Endothelial cell of umbilical vein (primary cell): ENCODE data around the gene SPAG17. TPM values are rescaled to one million over a fixed set of nuclear protein-coding genes. Genes with fewer than 3 reads are reported as not detected.

Experiments used
- BruUV-seq: library from RNA; stranded (reverse); fragments of 400-500 nt; replicated peaks from 2 replicates; lab custom pipeline; 2021; lab: Mats Ljungman, UMichigan
- CTCF ChIA-PET: fragments of 300-600, 350-600 bp; sonication (Branson Sonifier 250); formaldehyde crosslinking; loops from one replicate; lab custom pipeline; 2021; ENCODE audit warnings: antibody characterized with exemption, inconsistent platforms; lab: Charles Lee
- POLR2A ChIA-PET: fragments of 300-600, 350-600 bp; sonication (Branson Sonifier 250); formaldehyde crosslinking; loops from one replicate; lab custom pipeline; 2021; ENCODE audit warnings: antibody characterized with exemption, inconsistent platforms; lab: Charles Lee
- DNase-seq: peaks from one replicate; pipeline ENCODE4 v3.0.0-alpha.2; 2011; ENCODE audit warnings: low read depth, low spot score
- FAIRE-seq: peaks from 2 replicates; lab custom pipeline; 2011; peaks lifted over from hg19 to GRCh38; lab: Jason Lieb, UNC
- H2AFZ ChIP-seq: 2 replicates; pipeline ENCODE4 v1.6.0; 2012; ENCODE audit warnings: low read depth, low read length, control low read depth, inconsistent platforms
- H3K27ac ChIP-seq: 2 replicates; pipeline ENCODE4 v1.5.1; 2011; ENCODE audit warnings: low read depth, mild to moderate bottlenecking, control low read depth, low read length, moderate library complexity; ENCODE audit not compliant: insufficient read depth
- H3K27me3 ChIP-seq, 2 experiments: 2 replicates each; pipeline versions ENCODE4 v1.6.0 to v1.6.1; 2011; ENCODE audit warnings: low read length in 2 of 2, mixed read lengths in 1 of 2; ENCODE audit not compliant: control insufficient read depth in 2 of 2, insufficient read depth in 2 of 2
- H3K36me3 ChIP-seq, 2 experiments: 2 replicates in 1 of 2; 3 replicates in 1 of 2; pipeline ENCODE4 v1.5.1; 2011; ENCODE audit warnings: low read length in 2 of 2, mild to moderate bottlenecking in 1 of 2, moderate library complexity in 1 of 2; ENCODE audit not compliant: control insufficient read depth in 2 of 2, insufficient read depth in 2 of 2; ENCODE audit errors: extremely low read depth in 1 of 2
- H3K4me1 ChIP-seq: 3 replicates; pipeline ENCODE4 v1.5.1; 2011; ENCODE audit warnings: mild to moderate bottlenecking, low read length; ENCODE audit not compliant: control insufficient read depth, insufficient read depth; ENCODE audit errors: extremely low read depth
- H3K4me2 ChIP-seq: 2 replicates; pipeline ENCODE4 v1.6.1; 2011; ENCODE audit warnings: low read length, control low read depth, mixed read lengths; ENCODE audit not compliant: insufficient read depth
- H3K4me3 ChIP-seq, 3 experiments: fragments of 200-600 bp in 1 of 3; sonication (generic), shearing (Covaris generic) in 1 of 3; replicated peaks in 1 of 3; 2 replicates each; pipeline ENCODE4 v1.5.1; 2011 to 2016; ENCODE audit warnings: control low read depth in 3 of 3, low read length in 3 of 3, mild to moderate bottlenecking in 2 of 3, inconsistent platforms in 1 of 3, low read depth in 1 of 3, moderate library complexity in 1 of 3; ENCODE audit not compliant: insufficient read depth in 1 of 3
- H3K79me2 ChIP-seq: 2 replicates; pipeline ENCODE4 v1.6.0; 2012; ENCODE audit warnings: low read length, inconsistent platforms; ENCODE audit not compliant: control insufficient read depth, insufficient read depth
- H3K9ac ChIP-seq: replicated peaks from 2 replicates; pipeline ENCODE3; 2011; ENCODE audit warnings: low read length, control low read depth; ENCODE audit not compliant: insufficient read depth; ENCODE audit errors: extremely low read depth
- H3K9me1 ChIP-seq: replicated peaks from 3 replicates; pipeline ENCODE4 v1.6.0; 2011; ENCODE audit warnings: mild to moderate bottlenecking, low read length; ENCODE audit not compliant: control insufficient read depth, insufficient read depth; ENCODE audit errors: extremely low read depth
- H3K9me3 ChIP-seq: replicated peaks from 2 replicates; pipeline ENCODE4 v1.5.1; 2012; ENCODE audit warnings: low read length, inconsistent platforms; ENCODE audit not compliant: control insufficient read depth, insufficient read depth
- H4K20me1 ChIP-seq: replicated peaks from 2 replicates; pipeline ENCODE3; 2011; ENCODE audit warnings: mild to moderate bottlenecking, low read length; ENCODE audit not compliant: control insufficient read depth, insufficient read depth; ENCODE audit errors: extremely low read depth
- CTCF ChIP-seq, 2 donors: IDR thresholded peaks; 1 replicate in 1 of 2; 2 replicates in 1 of 2; pipeline ENCODE4 v1.5.1; 2011; ENCODE audit warnings: low read length in 2 of 2, mild to moderate bottlenecking in 2 of 2, moderate library complexity in 2 of 2, control low read depth in 1 of 2, inconsistent platforms in 1 of 2, low read depth in 1 of 2; ENCODE audit not compliant: insufficient read depth in 1 of 2; ENCODE audit errors: extremely low read depth in 1 of 2
- FOS ChIP-seq: IDR thresholded peaks from 2 replicates; pipeline ENCODE4 v1.6.1; 2011; ENCODE audit warnings: mild to moderate bottlenecking, low read length, moderate library complexity, borderline replicate concordance; ENCODE audit not compliant: insufficient read depth
- GATA2 ChIP-seq: IDR thresholded peaks from 2 replicates; pipeline ENCODE4 v1.7.0; 2011; ENCODE audit warnings: low read depth, mild to moderate bottlenecking, moderate library complexity, mixed read lengths, low read length; ENCODE audit not compliant: insufficient read length, insufficient read depth
- JUN ChIP-seq: IDR thresholded peaks from 2 replicates; pipeline ENCODE4 v1.6.1; 2011; ENCODE audit warnings: borderline replicate concordance, low read depth; ENCODE audit not compliant: insufficient read length, insufficient read depth
- MYC ChIP-seq: IDR thresholded peaks from one replicate; pipeline ENCODE4 v1.6.1; 2011; ENCODE audit warnings: mild to moderate bottlenecking, low read depth, low read length
- POLR2A ChIP-seq: IDR thresholded peaks from 2 replicates; pipeline ENCODE4 v1.6.1; 2012; ENCODE audit warnings: low read depth, mild to moderate bottlenecking, control low read depth, low read length
- POLR2AphosphoS5 ChIP-seq: IDR thresholded peaks from 2 replicates; pipeline ENCODE4 v1.6.1; 2012; ENCODE audit warnings: low read depth, mild to moderate bottlenecking, control low read depth, low read length, moderate library complexity; ENCODE audit not compliant: insufficient read depth
- dilution Hi-C: fragments of 300-500 bp; cut with MboI; formaldehyde crosslinking; loops from one replicate; pipeline ENCODE4 v1.15.0; 2019; ENCODE audit warnings: low sequenced_read_pairs; ENCODE audit not compliant: extremely low pct_ligation_motif_present
- intact Hi-C: fragments of 100-400 bp; cut with micrococcal nuclease; formaldehyde crosslinking; loops from one replicate; pipeline ENCODE4 v1.10.0; 2022
- polyA plus RNA-seq, 4 experiments: library from polyadenylated mRNA; depleted of rRNA in 3 of 4; stranded (reverse) in 3 of 4; unstranded in 1 of 4; fragments of >200 nt; gene quantifications; 2 replicates each; pipeline versions ENCODE4 v1.2.1 to v1.2.3, GENCODE V29; 2011 to 2012; ENCODE audit warnings: missing spikeins in 1 of 4
- total RNA-seq: library from RNA; stranded (reverse); gene quantifications from 2 replicates; pipeline ENCODE4 v1.2.3, GENCODE V29; 2021
- TF ChIP-seq, protein P1 (sequence below): IDR thresholded peaks from 2 replicates; pipeline ENCODE4 v1.6.1; 2011; ENCODE audit not compliant: insufficient read depth, insufficient read length

SPAG17 gene
- total and polyA plus RNA-seq, 2 donors (not counting 3 experiments of a cell fraction or from before 2014, with no cell fraction given), result not detected

DNA sequence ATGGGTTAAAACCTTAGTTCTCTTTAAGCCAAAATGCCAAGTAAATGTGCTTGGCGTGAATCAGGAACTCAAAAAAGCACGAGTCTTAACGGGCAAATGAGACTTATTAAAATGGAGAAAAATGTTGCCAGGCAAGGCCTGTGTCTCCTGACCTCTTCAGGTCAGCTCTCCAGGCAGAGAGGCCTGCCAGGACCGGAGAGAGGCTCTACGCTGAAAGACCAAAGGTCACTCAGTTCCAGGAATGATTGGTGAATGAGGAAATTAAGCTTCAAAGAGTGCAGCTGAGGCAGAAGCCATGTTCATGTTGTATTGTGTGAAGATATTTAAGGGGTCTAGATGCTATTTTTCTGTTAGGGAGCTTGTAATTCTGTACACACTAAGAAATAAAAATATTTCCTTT lies 66.6 kb downstream of the SPAG17 start:
- Histone ChIP-seq H3K4me3 (no peak overlapping the region), H3K9me1 (no peaks in the 10 kb centered on the region), H3K36me3 (no peaks in the 10 kb centered on the region), H4K20me1 (no peaks in the 10 kb centered on the region), H2AFZ (no peak overlapping the region), H3K9me3 (no peaks in the 10 kb centered on the region), H3K27me3 (no peaks in the 10 kb centered on the region), H3K79me2 (no peaks in the 10 kb centered on the region), H3K27ac (no peak overlapping the region), H3K4me1 (no peaks in the 10 kb centered on the region), H3K4me2 (no peak overlapping the region), H3K9ac (no peak overlapping the region)
- BruUV-seq, result no TSS peak
- no peak for FAIRE-seq
- dilution Hi-C loops, result no loop called here
- intact Hi-C loops, result no loop called here
- ChIA-PET POLR2A (no interaction called here), CTCF (no interaction called here)
- no peak for DNase-seq
- TF ChIP-seq MYC (no peak), CTCF (IDR thresholded peaks at IDR 0.05; ENCODE audit: extremely low read depth in 1 of 2, insufficient read depth in 1 of 2, low read depth in 1 of 2, low read length in 2 of 2) (no peak), POLR2AphosphoS5 (no peak), JUN (no peak), GATA2 (no peak)

- no peaks in the 10 kb centered on the region for H3K79me2 ChIP-seq
- H3K9me3 ChIP-seq, result no peaks in the 10 kb centered on the region
- H3K9ac ChIP-seq, result no peak overlapping the region
- no peak for DNase-seq
- no peaks in the 10 kb centered on the region for H3K4me1 ChIP-seq
- H3K9me1 ChIP-seq, result no peaks in the 10 kb centered on the region
- H4K20me1 ChIP-seq, result no peaks in the 10 kb centered on the region
- intact Hi-C loops, result no loop called here
- H3K4me2 ChIP-seq, result no peak overlapping the region
- no peak overlapping the region for H2AFZ ChIP-seq
- FAIRE-seq, result no peak
- CTCF ChIA-PET, result no interaction called here
- no TSS peak for BruUV-seq
- no peak overlapping the region for H3K27ac ChIP-seq
- H3K27me3 ChIP-seq, result no peaks in the 10 kb centered on the region
- no peaks in the 10 kb centered on the region for H3K36me3 ChIP-seq
- POLR2A ChIA-PET, result no interaction called here
- dilution Hi-C loops, result no loop called here
- TF ChIP-seq MYC (no peak), GATA2 (no peak), POLR2A (no peak), FOS (no peak), JUN (no peak)
- TF ChIP-seq, protein P1, sequence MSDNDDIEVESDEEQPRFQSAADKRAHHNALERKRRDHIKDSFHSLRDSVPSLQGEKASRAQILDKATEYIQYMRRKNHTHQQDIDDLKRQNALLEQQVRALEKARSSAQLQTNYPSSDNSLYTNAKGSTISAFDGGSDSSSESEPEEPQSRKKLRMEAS, result no peak
- no peak overlapping the region for H3K4me3 ChIP-seq
Measured at GRCh38 chr1:118117521-118117920, 67.5 kb downstream of the SPAG17 start.
